ENCODE results near the gene TSHR.

GRCh38 chr14:81133400-81133799 lies 178.0 kb downstream of the TSHR start:
- no peak for TF ChIP-seq CTCF (IDR thresholded peaks at IDR 0.05)
- no peak for TF ChIP-seq POLR2A (IDR thresholded peaks at IDR 0.05)
